Small intestine (tissue), 7 donors: ENCODE measurements around the gene ADAMTS8. TPM values are rescaled to one million over a fixed set of nuclear protein-coding genes. Genes with fewer than 3 reads are reported as not detected.

ENCODE experiments used
- DNase-seq, 2 donors: peaks; one replicate each; pipeline versions ENCODE4 v3.0.0 to v3.0.0-alpha.2; 2013
- FAIRE-seq: peaks from 2 replicates; lab custom pipeline; 2012; peaks lifted over from hg19 to GRCh38; lab: Jason Lieb, UNC
- H3K27ac ChIP-seq, 3 donors: one replicate each; pipeline ENCODE4 v1.5.1; 2013; ENCODE audit warnings: low read length in 2 of 3, mild to moderate bottlenecking in 2 of 3, control low read depth in 1 of 3, inconsistent platforms in 1 of 3, low read depth in 1 of 3, moderate library complexity in 1 of 3
- H3K27me3 ChIP-seq, 3 donors: one replicate each; pipeline ENCODE4 v1.6.1; 2013; ENCODE audit warnings: low read length in 3 of 3, inconsistent platforms in 1 of 3; ENCODE audit not compliant: control insufficient read depth in 3 of 3, insufficient read depth in 3 of 3
- H3K36me3 ChIP-seq, 3 donors: one replicate each; pipeline ENCODE4 v1.6.1; 2013; ENCODE audit warnings: low read length in 3 of 3, inconsistent platforms in 1 of 3, low read depth in 1 of 3, mild to moderate bottlenecking in 1 of 3, moderate library complexity in 1 of 3; ENCODE audit not compliant: control insufficient read depth in 3 of 3, insufficient read depth in 2 of 3
- H3K4me1 ChIP-seq, 3 donors: one replicate each; pipeline ENCODE4 v1.6.1; 2013; ENCODE audit warnings: low read length in 2 of 3, inconsistent platforms in 1 of 3, low read depth in 1 of 3, mild to moderate bottlenecking in 1 of 3, moderate library complexity in 1 of 3; ENCODE audit not compliant: control insufficient read depth in 3 of 3, insufficient read depth in 2 of 3
- H3K4me3 ChIP-seq, 3 donors: one replicate each; pipeline ENCODE4 v1.5.1; 2013; ENCODE audit warnings: low read length in 3 of 3, control low read depth in 1 of 3, inconsistent platforms in 1 of 3, low read depth in 1 of 3, mild to moderate bottlenecking in 1 of 3, moderate library complexity in 1 of 3
- H3K9me3 ChIP-seq, 2 donors: one replicate each; pipeline ENCODE4 v1.6.1; 2013; ENCODE audit warnings: low read depth in 1 of 2, low read length in 1 of 2; ENCODE audit not compliant: control insufficient read depth in 2 of 2, insufficient read depth in 1 of 2
- WGBS, 3 donors: extraction: QIAGEN DNeasy Blood & Tissue Kit; methylation state at CpG; one replicate each; pipeline ENCODE4 v1.1.7; 2013; 5-methylcytosine and 5-hydroxymethylcytosine counted together
- polyA plus RNA-seq, 4 donors: library from polyadenylated mRNA; stranded (reverse) in 3 of 4; unstranded in 1 of 4; fragments of 200-250 nt in 3 of 4; fragments of 120-200 nt in 1 of 4; gene quantifications; one replicate each; pipeline versions ENCODE4 v1.2.1 to v1.2.3, GENCODE V29; 2013
- donor health status: healthy with polysubstance abuse.
- donor health status: control.
- donor health status: control.
- donor health status: Bipolar disorder and iron deficiency.
- donor health status: healthy.

ADAMTS8 gene
- polyA plus RNA-seq, 4 donors: 0.95 to 1.9 TPM; not detected in 2

- H3K27ac ChIP-seq: no peak overlapping the region
- peaks cover 0 to 2% (median 0%) of the 10 kb centered on the region in 3 donors for H3K4me1 ChIP-seq
- no peaks in the 10 kb centered on the region for H3K36me3 ChIP-seq
- FAIRE-seq (no peak), DNase-seq (no peak)
- 93 to 95% (median 94%) methylated on average over 22 of the region's 22 CpGs for WGBS, 3 donors
- no peaks in the 10 kb centered on the region for H3K9me3 ChIP-seq
- peaks cover 9 to 46% (median 10%) of the 10 kb centered on the region in 3 donors for H3K27me3 ChIP-seq
- no peak overlapping the region for H3K4me3 ChIP-seq
Measured at GRCh38 chr11:130422251-130422995, 6.0 kb downstream of the ADAMTS8 start.

DNA sequence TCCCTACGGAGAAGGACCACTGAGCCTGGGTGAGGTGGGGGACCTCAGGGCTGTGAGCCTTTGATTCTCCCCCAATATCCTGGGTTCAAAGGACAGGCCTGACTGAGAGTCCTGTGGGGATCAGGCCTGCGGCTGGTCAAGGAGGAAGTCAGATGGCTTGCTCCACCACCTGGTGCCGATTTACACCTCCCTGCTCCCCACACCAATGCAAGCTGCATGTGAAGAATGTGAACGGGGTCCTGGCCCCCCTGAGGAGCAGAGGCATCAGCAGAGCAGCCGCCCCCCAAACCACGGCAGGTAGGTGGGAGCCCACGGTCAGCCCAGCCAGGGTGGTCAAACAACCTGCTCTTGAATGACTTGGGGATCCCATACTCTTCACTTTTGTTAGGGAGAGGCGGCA, 6.7 kb downstream of the ADAMTS8 start:
- Histone ChIP-seq H3K9me3 (no peaks in the 10 kb centered on the region), H3K4me3 (no peak overlapping the region), H3K27me3 (peaks cover 4 to 38% (median 5%) of the 10 kb centered on the region in 3 donors), H3K4me1 (no peaks in the 10 kb centered on the region), H3K27ac (no peak overlapping the region), H3K36me3 (no peaks in the 10 kb centered on the region)
- DNase-seq (no peak), FAIRE-seq (no peak)
- WGBS, 3 donors: 79 to 85% (median 84%) methylated on average over 8 of the region's 8 CpGs

DNA sequence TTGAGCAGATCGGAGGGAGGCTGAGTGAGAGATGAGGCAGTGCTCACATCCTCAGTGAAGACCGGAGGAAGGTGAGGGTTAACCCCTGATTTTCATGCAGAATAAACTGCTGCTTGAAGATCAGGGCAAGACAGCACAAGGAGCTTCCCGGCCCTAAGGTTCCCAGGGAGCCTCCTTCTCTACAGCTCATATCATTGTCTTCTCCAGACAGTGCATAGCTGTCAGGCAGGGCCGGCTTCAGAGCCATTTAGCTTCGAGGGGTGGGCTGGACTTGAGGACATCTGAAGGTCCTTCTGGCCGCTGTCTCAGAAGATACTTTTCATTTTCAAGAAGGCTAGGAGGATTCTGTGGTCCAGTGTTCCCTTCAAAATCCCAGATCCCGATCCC, 7.2 kb downstream of the ADAMTS8 start:
- FAIRE-seq (no peak), DNase-seq (no peak)
- peaks cover 0 to 33% (median 0%) of the 10 kb centered on the region in 3 donors for H3K27me3 ChIP-seq
- WGBS, 3 donors: 80 to 91% (median 86%) methylated on average over 7 of the region's 7 CpGs
- H3K4me1 ChIP-seq: no peaks in the 10 kb centered on the region
- H3K9me3 ChIP-seq: no peaks in the 10 kb centered on the region
- H3K36me3 ChIP-seq: no peaks in the 10 kb centered on the region
- no peak overlapping the region for H3K27ac ChIP-seq
- H3K4me3 ChIP-seq: no peak overlapping the region

- H3K27ac ChIP-seq: no peak overlapping the region
- 25 to 58% (median 40%) methylated on average over 14 of the region's 14 CpGs for WGBS, 3 donors
- no peak for FAIRE-seq
Measured at GRCh38 chr11:130420478-130421198, 7.8 kb downstream of the ADAMTS8 start.

DNA sequence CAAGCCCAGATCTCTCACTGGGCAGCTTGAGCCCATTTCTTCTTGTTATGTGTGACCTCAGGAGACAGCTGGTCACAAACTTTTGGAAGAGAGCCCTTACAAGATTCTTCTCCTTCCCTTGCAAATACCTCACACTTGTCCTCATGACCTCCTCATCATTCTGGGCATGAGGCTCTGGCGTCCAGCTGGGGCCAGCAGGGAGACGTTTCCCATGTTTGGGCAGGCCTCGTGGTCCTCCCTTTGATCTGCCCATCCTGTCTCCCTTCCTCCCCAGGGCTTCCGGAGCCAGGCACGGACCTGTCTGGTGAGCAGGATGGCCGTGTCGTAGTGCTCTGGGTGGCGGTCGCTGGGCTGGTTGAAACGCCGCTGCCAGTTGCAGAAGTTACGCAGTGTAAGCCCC, 9.7 kb downstream of the ADAMTS8 start:
- Histone ChIP-seq H3K36me3 (no peaks in the 10 kb centered on the region), H3K27me3 (peaks cover 0 to 14% (median 0%) of the 10 kb centered on the region in 3 donors), H3K4me3 (no peak overlapping the region), H3K27ac (no peak overlapping the region), H3K4me1 (no peaks in the 10 kb centered on the region), H3K9me3 (no peaks in the 10 kb centered on the region)
- DNase-seq (no peak), FAIRE-seq (no peak)
- 72 to 84% (median 80%) methylated on average over 12 of the region's 12 CpGs for WGBS, 3 donors

More at GRCh38 chr11:130420478-130421198, 7.8 kb downstream of the ADAMTS8 start:
- no peak for DNase-seq
- Histone ChIP-seq H3K9me3 (no peaks in the 10 kb centered on the region), H3K4me3 (no peak overlapping the region), H3K27me3 (peaks cover 0 to 28% (median 0%) of the 10 kb centered on the region in 3 donors), H3K4me1 (no peaks in the 10 kb centered on the region), H3K36me3 (no peaks in the 10 kb centered on the region)

DNA sequence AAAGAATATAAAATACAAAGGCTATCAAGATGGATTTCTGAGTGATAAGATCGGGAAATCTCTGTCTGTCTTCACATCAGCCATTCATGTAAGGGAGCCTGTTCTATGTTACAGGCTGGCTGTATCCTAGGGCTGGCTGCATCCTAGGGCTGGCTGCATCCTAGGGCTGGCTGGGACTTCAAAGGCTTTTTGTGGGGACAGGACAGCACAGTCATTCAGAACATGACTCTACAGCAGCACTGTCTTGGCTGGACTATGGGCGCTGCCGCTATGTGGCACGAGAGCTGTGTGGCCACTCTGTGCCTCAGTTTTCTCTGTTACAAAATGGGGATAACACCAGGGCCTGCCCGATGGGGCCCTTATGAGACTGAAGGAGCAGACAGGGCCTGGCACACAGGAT, 10.2 kb downstream of the ADAMTS8 start:
- DNase-seq (no peak), FAIRE-seq (no peak)
- Histone ChIP-seq H3K4me3 (no peak overlapping the region), H3K36me3 (no peaks in the 10 kb centered on the region), H3K4me1 (no peaks in the 10 kb centered on the region), H3K9me3 (no peaks in the 10 kb centered on the region), H3K27ac (no peak overlapping the region), H3K27me3 (peaks cover 0 to 9% (median 0%) of the 10 kb centered on the region in 3 donors)
- WGBS, 3 donors: 89 to 97% (median 91%) methylated on average over 5 of the region's 5 CpGs

- 89 to 96% (median 90%) methylated on average over 11 of the region's 11 CpGs for WGBS, 3 donors
- DNase-seq: no peak
- peaks cover 0 to 9% (median 0%) of the 10 kb centered on the region in 3 donors for H3K27me3 ChIP-seq
- H3K9me3 ChIP-seq: no peaks in the 10 kb centered on the region
- H3K27ac ChIP-seq: no peak overlapping the region
- H3K36me3 ChIP-seq: no peaks in the 10 kb centered on the region
- H3K4me3 ChIP-seq: no peak overlapping the region
- H3K4me1 ChIP-seq: no peaks in the 10 kb centered on the region
- no peak for FAIRE-seq
Measured at GRCh38 chr11:130416906-130417305, 11.5 kb downstream of the ADAMTS8 start.

DNA sequence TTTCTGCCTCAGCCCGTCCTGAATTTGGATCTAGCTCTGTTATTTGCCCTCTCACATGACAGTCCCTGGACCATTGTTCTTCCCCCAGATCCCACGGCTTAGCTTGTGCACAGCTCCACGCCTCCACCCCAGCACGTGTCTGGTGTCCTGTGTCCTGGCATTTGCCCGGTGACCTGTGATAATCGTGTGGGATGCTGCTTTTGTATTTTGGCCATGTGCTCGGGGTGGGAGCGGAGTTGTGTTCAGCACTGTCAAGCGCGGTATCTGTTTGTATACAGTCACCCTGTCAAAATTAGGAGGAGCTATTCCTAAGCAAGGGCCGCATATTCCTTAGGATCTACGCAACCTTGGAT, 11.9 kb downstream of the ADAMTS8 start:
- no peaks in the 10 kb centered on the region for H3K4me1 ChIP-seq
- no peak for DNase-seq
- 75 to 82% (median 77%) methylated on average over 12 of the region's 12 CpGs for WGBS, 3 donors
- no peak overlapping the region for H3K4me3 ChIP-seq
- no peak for FAIRE-seq
- H3K27ac ChIP-seq: no peak overlapping the region
- no peaks in the 10 kb centered on the region for H3K36me3 ChIP-seq
- H3K9me3 ChIP-seq: no peaks in the 10 kb centered on the region
- H3K27me3 ChIP-seq: peaks cover 0 to 9% (median 0%) of the 10 kb centered on the region in 3 donors
